DND-41 (cell line): ENCODE data around the gene TDRD9.

Experiments
- ATAC-seq: fragments of 200-7000 bp; cut with Tn5 transposase; 3 replicates; pipeline ENCODE4 v1.9.1; 2021; ENCODE audit warnings: low read depth; ENCODE audit not compliant: insufficient read depth
- DNase-seq: peaks from one replicate; pipeline ENCODE4 v3.0.0-alpha.2; 2020
- H2AFZ ChIP-seq: 2 replicates; pipeline ENCODE4 v1.6.0; 2012; ENCODE audit warnings: low read depth, low read length
- H3K27ac ChIP-seq: 2 replicates; pipeline ENCODE4 v1.5.1; 2012; ENCODE audit warnings: low read length, inconsistent platforms
- H3K27me3 ChIP-seq: fragments of 200-600 bp; sonication (generic); 2 replicates; pipeline ENCODE4 v1.6.0; 2012; ENCODE audit warnings: low read length, mild to moderate bottlenecking, inconsistent platforms; ENCODE audit not compliant: insufficient read depth, poor library complexity
- H3K36me3 ChIP-seq: 2 replicates; pipeline ENCODE4 v1.5.1; 2012; ENCODE audit warnings: low read length, inconsistent platforms; ENCODE audit not compliant: insufficient read depth
- H3K4me1 ChIP-seq: 2 replicates; pipeline ENCODE4 v1.5.1; 2012; ENCODE audit warnings: mild to moderate bottlenecking, low read length; ENCODE audit not compliant: insufficient read depth
- H3K4me2 ChIP-seq: 2 replicates; pipeline ENCODE4 v1.6.0; 2012; ENCODE audit warnings: mild to moderate bottlenecking, moderate library complexity, low read length, inconsistent platforms; ENCODE audit not compliant: insufficient read depth
- H3K4me3 ChIP-seq, 2 experiments: fragments of 200-600 bp in 1 of 2; shearing (Covaris generic) in 1 of 2; 2 replicates each; pipeline ENCODE4 v1.5.1; 2012 to 2016; ENCODE audit warnings: inconsistent platforms in 2 of 2, low read length in 2 of 2, mild to moderate bottlenecking in 2 of 2, low read depth in 1 of 2, moderate library complexity in 1 of 2
- H3K79me2 ChIP-seq: 2 replicates; pipeline ENCODE4 v1.6.0; 2012; ENCODE audit warnings: low read length, inconsistent platforms; ENCODE audit not compliant: insufficient read depth
- H3K9ac ChIP-seq: 2 replicates; pipeline ENCODE4 v1.6.0; 2012; ENCODE audit warnings: low read depth, mild to moderate bottlenecking, inconsistent platforms, low read length, moderate library complexity
- H3K9me3 ChIP-seq: 2 replicates; pipeline ENCODE4 v1.5.1; 2012; ENCODE audit warnings: low read length, moderate library complexity, mild to moderate bottlenecking, inconsistent platforms; ENCODE audit not compliant: insufficient read depth, severe bottlenecking
- H4K20me1 ChIP-seq: 2 replicates; pipeline ENCODE4 v1.6.0; 2012; ENCODE audit warnings: low read length; ENCODE audit not compliant: insufficient read depth
- EZH2 ChIP-seq: IDR thresholded peaks from 3 replicates; pipeline ENCODE4 v1.6.1; 2012; ENCODE audit warnings: borderline replicate concordance, low read depth, mild to moderate bottlenecking, moderate library complexity, low read length, inconsistent platforms; ENCODE audit not compliant: severe bottlenecking
- TF ChIP-seq, protein P1 (sequence below): IDR thresholded peaks from 2 replicates; pipeline ENCODE4 v1.5.1; 2012; ENCODE audit warnings: borderline replicate concordance, low read length, moderate library complexity, mild to moderate bottlenecking; ENCODE audit not compliant: poor library complexity, severe bottlenecking; ENCODE audit errors: extremely low read depth

TDRD9 gene

DNA sequence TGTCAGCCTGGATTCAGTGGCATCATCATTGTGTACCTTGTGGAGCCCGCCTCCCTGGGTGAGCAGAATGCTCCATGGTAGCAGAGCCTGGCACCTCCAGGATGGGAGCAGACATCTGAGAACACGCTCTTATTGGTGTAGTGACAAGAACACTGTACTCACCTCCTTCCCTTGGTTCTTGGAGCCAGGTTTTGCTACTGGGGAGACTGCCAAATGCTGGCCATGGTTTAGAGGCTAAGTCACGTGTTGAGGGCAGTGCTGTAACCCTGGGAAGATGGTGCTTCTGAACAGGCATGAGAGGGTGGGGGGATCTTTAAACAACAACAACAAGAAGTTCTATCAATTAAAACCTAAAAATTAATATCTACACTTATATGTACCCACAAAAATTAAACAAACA, 109.6 kb downstream of the TDRD9 start:
- no peak overlapping the region for H3K9ac ChIP-seq
- peaks cover 34% of the 10 kb centered on the region for H3K27me3 ChIP-seq
- no peak overlapping the region for H3K4me2 ChIP-seq
- H3K36me3 ChIP-seq: no peaks in the 10 kb centered on the region
- DNase-seq (no peak), ATAC-seq (no peak)
- no peaks in the 10 kb centered on the region for H3K9me3 ChIP-seq
- H2AFZ ChIP-seq: no peak overlapping the region
- H3K27ac ChIP-seq: no peak overlapping the region
- H3K4me3 ChIP-seq: no peak overlapping the region
- no peak for TF ChIP-seq EZH2
- H3K4me1 ChIP-seq: no peaks in the 10 kb centered on the region
- no peaks in the 10 kb centered on the region for H4K20me1 ChIP-seq
- no peaks in the 10 kb centered on the region for H3K79me2 ChIP-seq

DNA sequence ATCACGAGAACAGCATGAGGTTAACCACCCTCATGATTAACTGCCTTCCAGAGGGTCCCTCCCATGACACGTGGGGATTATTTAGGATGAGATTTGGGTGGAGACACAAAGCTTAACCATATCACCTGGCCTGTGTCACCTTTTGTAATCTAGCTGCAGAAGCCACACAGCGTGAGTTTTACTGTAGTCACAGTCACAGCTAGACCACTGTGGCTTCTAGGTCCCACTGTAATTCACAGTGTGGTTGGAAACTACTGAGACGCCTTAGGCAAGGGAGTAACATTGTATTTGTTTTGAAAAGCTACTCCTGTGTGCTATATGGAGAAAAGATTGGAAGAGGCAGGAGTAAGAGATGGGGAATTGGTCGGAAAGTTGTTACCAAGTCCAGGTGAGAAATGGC, 111.0 kb downstream of the TDRD9 start:
- H3K27me3 ChIP-seq: peaks cover 29% of the 10 kb centered on the region
- H3K36me3 ChIP-seq: no peaks in the 10 kb centered on the region
- H2AFZ ChIP-seq: no peak overlapping the region
- no peak overlapping the region for H3K27ac ChIP-seq
- no peak overlapping the region for H3K4me2 ChIP-seq
- ATAC-seq (no peak), DNase-seq (no peak)
- H3K4me1 ChIP-seq: no peaks in the 10 kb centered on the region
- H3K4me3 ChIP-seq: no peak overlapping the region
- H3K9me3 ChIP-seq: no peaks in the 10 kb centered on the region
- TF ChIP-seq, protein P1, sequence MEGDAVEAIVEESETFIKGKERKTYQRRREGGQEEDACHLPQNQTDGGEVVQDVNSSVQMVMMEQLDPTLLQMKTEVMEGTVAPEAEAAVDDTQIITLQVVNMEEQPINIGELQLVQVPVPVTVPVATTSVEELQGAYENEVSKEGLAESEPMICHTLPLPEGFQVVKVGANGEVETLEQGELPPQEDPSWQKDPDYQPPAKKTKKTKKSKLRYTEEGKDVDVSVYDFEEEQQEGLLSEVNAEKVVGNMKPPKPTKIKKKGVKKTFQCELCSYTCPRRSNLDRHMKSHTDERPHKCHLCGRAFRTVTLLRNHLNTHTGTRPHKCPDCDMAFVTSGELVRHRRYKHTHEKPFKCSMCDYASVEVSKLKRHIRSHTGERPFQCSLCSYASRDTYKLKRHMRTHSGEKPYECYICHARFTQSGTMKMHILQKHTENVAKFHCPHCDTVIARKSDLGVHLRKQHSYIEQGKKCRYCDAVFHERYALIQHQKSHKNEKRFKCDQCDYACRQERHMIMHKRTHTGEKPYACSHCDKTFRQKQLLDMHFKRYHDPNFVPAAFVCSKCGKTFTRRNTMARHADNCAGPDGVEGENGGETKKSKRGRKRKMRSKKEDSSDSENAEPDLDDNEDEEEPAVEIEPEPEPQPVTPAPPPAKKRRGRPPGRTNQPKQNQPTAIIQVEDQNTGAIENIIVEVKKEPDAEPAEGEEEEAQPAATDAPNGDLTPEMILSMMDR: no peak
- no peak for TF ChIP-seq EZH2
- H4K20me1 ChIP-seq: no peaks in the 10 kb centered on the region
- H3K79me2 ChIP-seq: no peaks in the 10 kb centered on the region
- H3K9ac ChIP-seq: no peak overlapping the region

DNA sequence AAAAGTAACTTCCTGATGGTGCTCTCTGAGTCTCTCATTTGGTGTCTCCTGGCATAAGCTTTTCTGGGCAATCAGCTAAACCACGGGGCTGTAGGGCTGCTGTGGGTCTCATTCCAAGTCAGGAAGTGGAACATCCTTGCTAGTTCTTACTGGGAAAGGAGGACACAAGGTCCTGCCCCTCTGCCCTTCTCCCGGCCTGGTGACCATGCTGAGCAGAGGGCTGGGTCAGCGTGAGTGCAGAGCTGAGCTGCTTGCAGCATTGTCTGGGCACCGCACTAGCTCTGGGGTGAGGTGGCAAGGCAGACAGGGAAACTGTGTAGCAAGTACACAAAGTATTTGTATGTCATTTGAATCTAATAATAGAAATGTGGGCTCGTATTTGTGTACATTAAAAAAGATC, 112.3 kb downstream of the TDRD9 start:
- no peak for DNase-seq
- H3K9ac ChIP-seq: no peak overlapping the region
- H3K4me1 ChIP-seq: no peaks in the 10 kb centered on the region
- H3K79me2 ChIP-seq: no peaks in the 10 kb centered on the region
- H3K4me2 ChIP-seq: no peak overlapping the region
- TF ChIP-seq, protein P1: no peak
- no peak for TF ChIP-seq EZH2
- no peak overlapping the region for H3K27ac ChIP-seq
- H2AFZ ChIP-seq: no peak overlapping the region
- no peaks in the 10 kb centered on the region for H4K20me1 ChIP-seq
- H3K4me3 ChIP-seq: no peak overlapping the region
- H3K27me3 ChIP-seq: peaks cover 27% of the 10 kb centered on the region
- no peak for ATAC-seq
- no peaks in the 10 kb centered on the region for H3K36me3 ChIP-seq
- no peaks in the 10 kb centered on the region for H3K9me3 ChIP-seq

DNA sequence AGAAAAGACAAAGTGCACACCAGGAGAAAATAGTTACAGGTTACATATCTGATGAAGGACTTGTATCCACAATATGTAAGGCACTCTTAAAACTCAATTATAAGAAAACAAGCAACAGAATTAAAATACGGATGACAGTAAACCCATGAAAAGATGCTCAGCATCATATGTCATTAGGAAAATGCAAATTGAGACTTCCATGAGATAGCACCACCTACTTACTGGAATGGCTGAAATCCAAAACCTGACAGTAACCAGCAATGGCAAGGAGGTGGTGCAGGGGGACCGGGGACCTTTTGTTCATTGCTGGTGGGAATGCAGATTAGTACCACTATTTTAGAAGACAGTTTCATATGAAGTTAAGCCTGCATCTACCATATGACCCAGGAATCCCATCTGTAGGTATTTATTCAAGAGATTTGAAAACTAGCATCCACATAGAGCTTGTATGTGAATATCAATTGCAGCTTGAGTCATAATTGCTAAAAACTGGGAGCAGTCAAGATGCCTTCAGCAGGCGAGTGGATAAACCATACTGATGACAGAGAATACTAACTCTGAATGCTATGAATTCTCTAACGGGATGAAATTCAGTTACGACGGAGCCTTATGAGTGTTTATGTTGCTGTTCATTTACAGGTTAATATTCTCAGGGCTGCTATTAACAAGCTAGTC, 113.3 kb downstream of the TDRD9 start:
- Histone ChIP-seq H3K4me1 (no peaks in the 10 kb centered on the region), H3K4me2 (no peak overlapping the region), H3K36me3 (no peaks in the 10 kb centered on the region), H3K9ac (no peak overlapping the region), H3K27me3 (peaks cover 21% of the 10 kb centered on the region), H3K27ac (no peak overlapping the region), H3K79me2 (no peaks in the 10 kb centered on the region), H4K20me1 (no peaks in the 10 kb centered on the region), H3K4me3 (no peak overlapping the region), H2AFZ (no peak overlapping the region), H3K9me3 (no peaks in the 10 kb centered on the region)
- DNase-seq (no peak), ATAC-seq (no peak)
- TF ChIP-seq, protein P1: no peak
- no peak for TF ChIP-seq EZH2
